ENCODE data around the gene DAW1.
"Not testable (repeated sequence)": the region's sequence is repeated elsewhere in the genome, so short reads cannot be mapped to it uniquely, and the experiment has no call there.

DAW1 gene

DNA sequence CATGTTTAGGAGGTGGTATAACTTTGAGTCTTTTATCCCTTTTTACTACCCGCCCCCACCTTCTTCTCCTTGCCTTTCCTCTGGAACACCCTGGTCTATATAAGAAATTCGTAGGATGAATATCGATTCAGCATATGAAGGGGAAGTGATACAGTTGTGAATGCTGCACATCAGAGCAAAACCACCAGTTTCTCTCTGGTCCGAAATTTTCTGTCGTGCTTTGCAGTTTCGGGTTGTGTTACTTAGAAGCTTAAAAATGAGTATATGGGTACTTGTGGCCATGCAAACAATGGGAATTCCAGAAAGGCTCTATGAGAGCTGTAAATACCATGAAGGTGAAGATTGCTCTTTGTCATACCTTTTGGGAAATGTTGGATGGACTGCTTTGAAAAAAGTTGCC is 60.6 kb downstream of the DAW1 start:
- no peak for DNase-seq

DNA sequence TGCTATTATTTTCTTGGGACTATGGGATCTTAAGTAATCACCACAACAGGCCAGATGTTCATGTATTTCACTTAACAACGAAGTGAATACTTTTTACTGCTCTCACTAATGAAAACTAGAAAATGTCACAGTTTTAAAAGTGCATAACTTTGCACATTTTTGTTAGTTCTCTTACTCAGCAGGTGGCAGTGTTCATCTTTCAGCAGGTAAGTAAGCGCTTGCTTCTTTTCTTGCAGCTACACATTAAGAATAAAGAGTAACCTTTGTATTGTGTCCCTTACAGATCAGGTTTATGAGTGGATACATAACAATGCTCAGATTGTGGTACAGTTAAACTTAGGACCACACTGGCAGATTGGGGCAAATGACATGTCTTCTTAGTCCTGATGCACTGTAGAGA is 61.0 kb downstream of the DAW1 start:
- no peak for DNase-seq

DNA sequence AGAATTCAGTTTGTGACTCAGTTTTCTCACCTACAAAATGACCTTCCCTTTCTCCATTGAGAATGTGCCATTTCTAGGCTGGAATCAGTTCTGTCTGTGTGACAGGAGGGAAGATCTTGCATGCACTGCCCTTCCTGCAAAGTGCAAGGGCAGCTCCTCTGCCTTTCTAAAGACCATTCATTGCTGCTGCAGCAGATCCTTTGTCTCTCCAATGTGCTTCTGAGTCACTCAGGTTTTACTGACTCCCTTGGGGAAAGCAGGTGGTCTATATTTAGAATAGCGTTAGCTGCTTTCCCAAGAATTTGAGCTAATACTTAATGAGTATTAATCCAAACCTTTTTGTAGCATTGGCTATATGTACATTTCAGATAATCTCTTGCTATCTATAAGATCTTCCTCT is 62.5 kb downstream of the DAW1 start:
- DNase-seq = no peak

DNA sequence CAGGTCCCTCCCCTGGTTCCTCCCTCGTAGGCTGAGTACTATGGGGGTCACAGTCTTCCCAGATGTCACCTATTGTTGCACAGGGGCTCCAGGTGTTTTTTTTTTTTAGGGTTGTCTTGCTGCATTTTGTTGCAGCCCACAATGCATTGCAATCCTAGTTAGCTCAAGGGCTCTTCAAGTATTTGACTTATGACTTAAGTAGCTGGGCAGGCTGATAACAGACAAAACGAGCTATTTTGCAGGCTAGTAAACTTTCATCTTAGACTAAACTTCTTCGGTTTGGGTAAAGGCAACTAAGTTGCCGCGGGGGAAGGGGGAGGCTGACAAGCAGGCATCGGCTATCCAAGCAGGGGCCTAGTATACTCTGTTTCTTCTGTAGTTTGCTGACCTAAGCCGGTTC is 64.8 kb downstream of the DAW1 start:
- not testable (repeated sequence) for DNase-seq

DNA sequence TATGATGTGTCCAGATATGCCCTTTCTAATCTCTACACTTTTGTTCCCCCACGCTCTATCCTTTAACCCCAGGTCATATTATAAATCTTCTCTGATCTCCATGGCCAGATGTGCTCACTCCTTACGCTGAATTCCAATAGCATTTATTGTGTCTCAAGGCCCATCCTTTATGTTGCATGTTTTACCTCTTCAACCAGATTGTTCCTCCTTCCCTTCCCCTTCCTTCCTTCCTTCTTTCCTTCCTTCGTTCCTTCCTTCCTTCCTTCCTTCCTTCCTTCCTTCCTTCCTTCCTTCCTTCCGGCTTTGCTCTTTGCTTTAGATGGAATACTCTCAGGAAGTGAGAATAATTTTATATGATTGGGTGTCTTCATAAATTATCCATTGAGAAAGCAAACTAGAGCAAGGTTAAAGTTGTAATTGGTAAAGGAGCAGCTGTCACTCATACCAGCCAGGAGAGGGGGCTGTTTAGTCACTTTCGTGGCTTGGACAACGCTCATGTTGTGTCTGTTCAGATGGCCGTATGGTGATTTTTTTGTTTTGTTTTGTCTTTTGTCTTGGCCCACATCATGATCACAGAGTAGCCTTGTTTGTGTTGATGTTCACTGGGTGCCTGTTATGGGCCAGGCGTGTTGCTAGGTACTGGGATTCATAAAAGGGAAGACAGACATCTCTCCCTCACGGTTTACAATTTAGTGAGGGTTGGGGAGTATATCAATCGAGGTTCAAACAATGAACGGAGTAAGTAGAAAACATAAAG is 68.0 kb downstream of the DAW1 start:
- DNase-seq = peak; percentile 8

DNA sequence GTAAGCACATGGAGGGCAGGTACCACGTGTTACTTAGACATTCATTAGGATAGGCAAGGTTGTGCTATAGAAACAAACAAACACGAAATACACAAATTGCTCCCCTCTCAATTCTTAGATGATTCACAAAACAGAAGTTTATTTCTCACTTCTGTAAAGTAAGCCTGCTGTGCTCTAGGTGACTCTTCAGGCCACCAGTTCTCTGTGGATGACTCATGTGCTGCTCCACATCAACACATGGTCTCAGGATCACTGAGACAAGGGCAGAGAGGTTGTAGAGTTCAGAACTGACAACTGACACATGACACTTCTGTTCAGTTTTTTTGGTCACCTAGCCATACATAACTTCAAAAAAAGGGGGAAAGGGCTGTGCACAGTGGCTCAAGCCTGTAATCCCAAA is 70.6 kb downstream of the DAW1 start:
- no peak for DNase-seq

DNA sequence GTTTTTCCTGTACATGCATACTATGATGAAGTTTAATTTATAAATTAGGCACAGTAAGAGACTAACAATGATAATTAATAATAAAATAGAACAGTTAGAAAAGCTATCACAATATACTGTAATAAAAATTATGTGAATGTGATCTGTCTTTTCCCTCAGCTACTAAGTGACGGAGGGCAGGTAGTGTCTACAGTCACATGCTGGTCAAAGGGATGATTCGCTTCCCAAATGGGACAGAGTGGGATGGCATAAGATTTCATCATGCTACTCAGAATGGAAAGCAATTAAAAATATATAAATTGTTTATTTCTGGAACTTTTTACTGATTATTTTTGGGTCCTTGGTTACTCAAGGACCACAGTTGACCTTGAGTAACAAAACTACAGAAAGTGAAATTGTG is 71.5 kb downstream of the DAW1 start:
- DNase-seq = no peak

DNA sequence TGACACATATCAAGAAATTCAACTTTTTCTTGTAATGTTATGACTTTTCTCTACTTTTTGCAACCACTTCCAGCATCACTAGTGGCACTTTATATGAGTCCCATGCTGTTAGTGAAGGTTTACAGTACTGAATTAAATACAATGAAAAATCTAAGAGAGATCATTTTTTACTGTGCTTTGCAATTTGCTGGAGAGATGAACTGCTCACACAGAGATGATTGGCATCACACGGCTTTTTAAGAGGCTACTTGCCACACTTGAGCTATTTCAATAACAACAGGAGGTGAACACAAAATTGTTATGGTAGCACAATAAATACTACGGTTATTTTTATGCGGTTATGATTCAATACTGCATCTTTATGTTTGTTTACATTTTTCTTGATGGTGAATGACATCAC is 88.9 kb downstream of the DAW1 start:
- no peak for DNase-seq

DNA sequence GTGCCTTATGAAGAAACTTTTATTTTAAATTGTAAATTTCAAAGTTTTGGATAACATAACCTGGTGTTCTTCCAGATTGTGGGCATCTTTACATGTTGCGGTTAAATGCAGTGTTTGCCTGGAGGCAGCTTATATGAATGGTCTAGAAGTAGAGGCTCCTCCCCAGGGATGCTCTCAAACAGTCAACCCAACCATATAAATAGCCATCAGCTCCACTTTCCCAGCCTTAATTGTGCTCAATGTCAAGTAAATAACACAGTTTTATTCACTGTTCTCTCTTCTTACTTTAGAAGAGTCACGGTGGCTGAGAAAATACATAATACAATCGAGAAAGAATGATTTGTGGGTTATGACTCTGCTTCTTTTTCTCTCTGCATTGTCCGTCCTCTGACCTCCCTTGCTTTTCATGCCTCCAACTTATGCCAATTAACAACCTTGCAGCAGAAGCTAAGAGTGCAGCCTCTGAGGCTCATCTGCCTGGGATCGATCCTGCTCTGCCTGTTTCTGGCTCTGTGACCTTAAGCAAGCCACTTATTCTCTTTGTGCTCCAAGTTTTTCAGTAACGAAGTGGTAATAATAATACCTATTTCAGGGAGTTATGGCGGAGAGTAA is 100.3 kb downstream of the DAW1 start:
- DNase-seq = no peak

DNA sequence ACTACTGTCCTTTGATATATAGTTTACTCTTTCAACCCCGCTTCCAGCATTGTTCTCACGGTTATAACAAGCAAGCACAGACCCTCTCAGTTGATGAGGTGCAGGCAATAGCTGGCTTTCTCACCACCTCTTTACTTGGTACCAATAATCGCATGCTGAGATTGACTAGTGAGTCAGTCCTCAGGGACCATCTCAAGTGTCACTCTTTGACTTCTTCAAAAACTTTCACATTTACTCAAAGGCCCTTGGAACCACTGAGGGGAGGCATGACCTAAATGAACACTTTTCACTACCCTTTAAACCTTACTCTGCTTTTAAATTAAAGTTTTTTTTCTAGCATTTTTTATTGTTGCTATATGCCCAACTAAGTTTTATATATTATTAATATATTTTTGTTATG is 101.8 kb downstream of the DAW1 start:
- no peak for DNase-seq
